RPMI7951 (cell line): Measurements from ENCODE around the gene MUS81. TPM values are rescaled to one million over a fixed set of nuclear protein-coding genes. Genes with fewer than 3 reads are reported as not detected.
"Not testable (repeated sequence)": the region's sequence is repeated elsewhere in the genome, so short reads cannot be mapped to it uniquely, and the experiment has no call there.

Experiments used
- DNase-seq: peaks from one replicate; pipeline ENCODE4 v3.0.0-alpha.2; 2012; ENCODE audit warnings: low read depth
- total RNA-seq: library from RNA; depleted of rRNA; stranded (reverse); fragments of >200 nt; shearing (Covaris generic); gene quantifications from 2 replicates; pipeline ENCODE4 v1.2.3, GENCODE V29; 2014

MUS81 gene
- total RNA-seq, 1 experiment from 2014 or later, result 38.9 TPM

DNA sequence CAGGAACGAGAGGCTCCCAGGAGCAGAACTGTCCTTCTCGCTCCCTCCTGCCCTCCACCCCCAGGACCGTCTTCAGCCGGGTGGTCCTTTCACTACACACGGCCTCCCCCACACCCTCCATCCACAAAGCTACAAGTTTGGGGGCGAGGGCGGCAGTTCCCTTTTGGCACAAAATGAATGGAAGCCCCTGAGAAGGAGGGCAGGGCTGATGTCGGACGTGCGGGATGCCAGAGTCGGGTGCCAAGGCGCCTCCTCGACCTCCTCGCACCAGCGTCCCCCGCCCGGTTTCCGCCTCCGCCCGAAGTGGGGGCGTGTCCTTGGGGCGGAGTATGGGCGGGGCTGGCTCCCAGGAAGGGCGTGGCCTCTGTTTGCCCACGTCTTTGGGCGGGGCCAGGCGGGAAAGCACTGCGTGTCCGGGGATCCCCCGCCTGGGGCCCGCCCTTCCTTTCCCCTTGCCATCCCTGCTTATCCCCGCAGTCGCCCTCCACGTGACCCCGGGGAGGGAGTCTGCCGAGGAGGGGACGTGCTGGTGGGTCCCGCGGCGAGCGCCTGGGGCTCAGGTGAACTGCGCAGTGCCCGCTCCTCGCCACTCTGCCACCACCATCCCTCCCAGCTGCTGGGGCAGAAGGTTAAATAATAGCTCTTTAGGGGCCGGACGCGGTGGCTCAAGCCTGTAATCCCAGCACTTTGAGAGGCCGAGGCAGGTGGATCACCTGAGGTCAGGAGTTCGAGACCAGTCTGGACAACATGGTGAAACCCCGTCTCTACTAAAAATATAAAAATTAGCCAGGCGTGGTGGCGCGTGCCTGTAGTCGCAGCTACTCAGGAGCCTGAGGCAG is 13.3 kb downstream of the MUS81 start:
- DNase-seq, result peak; percentile 91

DNA sequence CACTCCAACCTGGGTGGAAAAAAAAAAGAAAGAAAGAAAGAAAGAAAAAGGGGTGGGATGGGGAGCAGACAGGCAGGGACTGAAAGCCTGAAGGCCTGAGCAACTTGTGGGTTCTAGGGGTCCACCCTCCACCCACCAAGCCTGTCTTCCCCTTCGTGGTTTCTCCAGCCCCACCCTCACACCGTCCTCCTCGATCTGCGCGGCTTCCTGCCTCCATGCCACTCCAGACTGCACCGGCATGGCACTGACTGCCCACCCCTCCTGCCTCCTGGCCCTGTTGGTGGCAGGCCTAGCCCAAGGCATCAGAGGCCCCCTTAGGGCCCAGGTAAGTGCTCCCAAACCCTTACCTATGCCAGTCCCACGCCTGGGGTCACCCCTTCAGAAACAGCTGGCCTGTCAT is 19.4 kb downstream of the MUS81 start, which contains the start of gene CTSW:
Gene CTSW (plus strand): TSS at position 221 of the 400 bp plus-strand sequence. CDS start 18 bp downstream, at position 239.
- no peak for DNase-seq

- DNase-seq, result no peak
Measured at GRCh38 chr11:65880027-65880426, 19.8 kb downstream of the MUS81 start.

DNA sequence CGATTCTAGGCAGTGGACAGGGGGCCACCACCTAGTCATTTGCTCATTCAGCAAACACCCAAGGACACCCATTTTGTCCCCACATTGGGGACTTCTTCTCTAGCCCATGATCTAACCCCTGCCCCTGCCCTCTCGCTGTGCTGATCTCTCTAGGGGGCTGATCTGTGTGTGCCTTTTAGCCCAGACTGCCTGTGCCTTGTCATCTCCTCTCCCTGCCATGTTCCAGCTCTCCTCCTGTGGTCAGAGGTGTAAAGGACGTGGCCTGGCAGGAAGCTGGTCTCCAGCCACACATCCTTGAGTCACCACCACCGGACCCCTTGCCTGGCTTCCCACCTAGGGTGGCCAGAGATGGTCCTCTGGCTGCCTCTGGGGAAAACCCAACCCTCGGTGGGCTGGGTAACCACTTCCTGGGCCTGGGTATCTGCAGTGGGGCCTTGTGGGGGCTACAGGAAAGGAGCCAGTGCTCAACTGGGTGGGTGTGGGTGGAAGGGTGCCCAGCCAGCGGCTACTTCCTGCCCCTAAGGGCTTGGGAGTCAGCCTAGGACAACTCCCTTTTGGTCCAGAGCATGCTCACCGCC is 20.7 kb downstream of the MUS81 start:
- peak; percentile 89 for DNase-seq

DNA sequence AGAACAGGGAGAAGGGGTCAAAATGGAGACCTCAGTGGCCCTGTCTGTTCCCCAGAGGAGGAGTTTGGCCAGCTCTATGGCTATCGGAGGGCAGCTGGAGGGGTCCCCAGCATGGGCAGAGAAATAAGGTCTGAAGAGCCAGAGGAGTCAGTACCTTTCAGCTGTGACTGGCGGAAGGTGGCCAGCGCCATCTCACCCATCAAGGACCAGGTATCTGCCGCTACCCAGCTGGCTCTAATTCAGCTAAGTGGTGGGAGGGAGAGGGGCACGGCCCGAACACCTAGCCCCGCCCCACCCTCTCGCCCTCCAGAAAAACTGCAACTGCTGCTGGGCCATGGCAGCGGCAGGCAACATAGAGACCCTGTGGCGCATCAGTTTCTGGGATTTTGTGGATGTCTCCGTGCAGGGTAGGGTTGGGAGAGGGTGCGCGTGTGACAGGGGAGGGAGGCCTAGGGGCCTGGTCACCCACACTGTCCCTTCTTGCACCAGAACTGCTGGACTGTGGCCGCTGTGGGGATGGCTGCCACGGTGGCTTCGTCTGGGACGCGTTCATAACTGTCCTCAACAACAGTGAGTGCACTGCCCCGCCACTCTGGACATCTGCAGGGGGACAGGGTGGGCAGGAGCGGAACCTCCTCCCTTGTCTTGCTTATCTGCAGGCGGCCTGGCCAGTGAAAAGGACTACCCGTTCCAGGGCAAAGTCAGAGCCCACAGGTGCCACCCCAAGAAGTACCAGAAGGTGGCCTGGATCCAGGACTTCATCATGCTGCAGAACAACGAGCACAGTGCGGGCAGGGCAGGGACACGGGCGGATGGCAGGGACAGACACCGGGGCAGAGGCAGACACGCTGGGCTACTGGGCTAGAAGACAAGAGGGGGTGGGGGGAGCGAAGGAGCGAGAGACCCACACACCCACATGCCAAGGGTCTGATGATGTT is 22.2 kb downstream of the MUS81 start:
- no peak for DNase-seq

- DNase-seq, result no peak
Measured at GRCh38 chr11:65883058-65883761, 23.0 kb downstream of the MUS81 start.

DNA sequence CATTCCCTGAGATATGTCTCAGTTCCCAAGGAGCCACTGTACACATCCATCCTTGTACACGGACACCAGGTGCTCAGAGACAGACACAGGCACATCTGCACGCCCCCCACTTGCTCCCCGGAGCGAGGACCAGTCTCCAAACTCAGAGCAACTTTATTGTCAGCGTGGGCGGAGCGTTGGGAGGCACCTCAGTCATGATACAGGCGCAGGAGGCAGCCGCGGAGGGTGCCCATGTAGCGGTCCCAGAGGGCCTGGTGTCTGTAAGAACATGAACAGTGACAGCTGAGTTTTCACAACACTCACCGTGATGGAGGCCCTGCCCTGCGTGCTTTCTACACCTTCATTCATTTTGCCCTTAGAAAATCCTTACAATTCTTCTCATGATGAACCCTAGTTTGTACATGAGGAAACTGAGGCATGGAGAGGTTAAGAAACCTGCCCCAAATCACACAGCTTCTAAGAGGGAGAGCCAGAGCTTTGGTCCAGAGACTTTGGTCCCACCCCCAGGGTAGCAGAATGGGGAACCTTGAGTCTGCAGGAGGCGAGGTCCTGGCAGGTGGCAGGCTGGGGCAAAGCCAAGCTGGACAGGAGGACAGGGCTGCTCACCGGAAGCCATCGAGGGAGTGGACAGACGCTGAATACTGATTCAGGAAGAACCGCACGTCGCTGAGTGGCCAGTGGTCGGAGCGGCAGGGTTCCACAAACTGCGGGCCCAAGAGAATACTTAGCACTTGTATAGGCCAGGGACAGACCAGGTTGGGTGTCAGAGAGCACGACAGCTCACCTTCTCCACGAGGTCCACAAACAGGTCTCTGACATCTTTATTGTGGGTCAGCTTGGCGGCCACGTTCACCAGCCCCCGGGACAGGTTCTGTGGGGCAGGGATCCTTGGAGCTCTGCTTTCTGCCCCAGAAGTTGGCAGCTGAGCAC is 23.8 kb downstream of the MUS81 start:
- no peak for DNase-seq

- DNase-seq, result peak; percentile 69
Measured at GRCh38 chr11:65884716-65885092, 24.5 kb downstream of the MUS81 start.

- no peak for DNase-seq
Measured at GRCh38 chr11:65885231-65885630, 25.0 kb downstream of the MUS81 start.

- DNase-seq, result no peak
Measured at GRCh38 chr11:65885808-65886536, 25.7 kb downstream of the MUS81 start.

GRCh38 chr11:65886826-65887722 is 26.8 kb downstream of the MUS81 start:
- no peak for DNase-seq

DNA sequence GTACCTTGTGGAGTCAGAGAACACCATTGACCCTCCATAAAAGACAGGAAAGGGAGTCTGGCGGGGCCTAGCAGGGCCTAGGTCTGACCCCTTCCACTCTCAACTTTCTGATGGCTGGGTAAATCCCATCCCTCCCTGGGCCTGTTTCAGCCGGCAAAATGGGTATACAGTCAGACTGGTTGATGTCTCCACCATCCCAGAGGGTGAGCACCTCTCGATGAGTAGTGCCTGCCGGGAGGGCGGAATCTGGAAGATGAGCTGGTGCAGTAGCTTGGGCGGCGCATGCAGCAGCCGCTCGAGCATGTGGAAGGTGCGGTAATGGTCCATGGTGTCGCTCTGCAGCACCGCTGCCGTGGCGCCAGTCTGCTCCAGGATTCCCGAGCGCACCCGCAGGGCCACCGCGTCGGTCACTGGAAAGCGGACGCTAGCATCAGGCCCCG is 27.5 kb downstream of the MUS81 start:
- DNase-seq, result no peak

- DNase-seq, result peak; percentile 96
Measured at GRCh38 chr11:65888163-65888814, 28.1 kb downstream of the MUS81 start, which contains the start of gene FIBP. Gene FIBP (minus strand): TSS chr11:65888471. CDS start chr11:65888418, 53 bp downstream.

DNA sequence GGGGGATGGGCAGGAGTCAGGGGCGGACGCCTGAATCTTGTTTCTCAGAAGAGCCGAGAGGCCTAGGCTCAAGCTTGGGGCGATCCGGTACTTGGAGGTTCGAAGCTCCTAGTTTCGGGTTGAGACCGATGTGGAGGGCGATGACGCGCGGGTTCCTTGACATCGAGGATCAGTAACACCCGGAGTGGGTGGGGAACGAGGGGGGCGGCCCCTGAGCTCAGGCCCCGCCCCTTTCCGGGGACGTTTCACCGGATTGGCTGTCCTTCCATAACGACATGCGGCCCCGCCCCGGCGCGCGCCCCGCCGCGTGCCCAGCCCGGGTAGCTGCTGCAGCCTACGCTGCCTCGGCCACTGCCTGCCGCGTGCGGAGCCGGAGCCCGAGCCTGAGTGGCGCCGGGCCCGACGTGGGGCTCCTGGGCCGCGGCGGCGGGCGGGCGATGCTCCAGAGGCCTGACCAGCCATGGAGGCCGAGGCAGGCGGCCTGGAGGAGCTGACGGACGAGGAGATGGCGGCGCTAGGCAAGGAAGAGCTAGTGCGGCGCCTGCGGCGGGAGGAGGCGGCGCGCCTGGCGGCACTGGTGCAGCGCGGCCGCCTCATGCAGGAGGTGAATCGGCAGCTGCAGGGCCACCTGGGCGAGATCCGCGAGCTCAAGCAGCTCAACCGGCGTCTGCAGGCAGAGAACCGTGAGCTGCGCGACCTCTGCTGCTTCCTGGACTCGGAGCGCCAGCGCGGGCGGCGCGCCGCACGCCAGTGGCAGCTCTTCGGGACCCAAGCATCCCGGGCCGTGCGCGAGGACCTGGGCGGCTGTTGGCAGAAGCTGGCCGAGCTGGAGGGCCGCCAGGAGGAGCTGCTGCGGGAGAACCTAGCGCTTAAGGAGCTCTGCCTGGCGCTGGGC is 30.3 kb downstream of the MUS81 start, which contains the start of gene CCDC85B:
Gene CCDC85B (plus strand): TSS at position 350 of the 895 bp plus-strand sequence. CDS start 111 bp downstream, at position 461.
- peak; percentile 96 for DNase-seq

GRCh38 chr11:65891219-65892136 is 31.2 kb downstream of the MUS81 start:
- DNase-seq, result peak; percentile 65

DNA sequence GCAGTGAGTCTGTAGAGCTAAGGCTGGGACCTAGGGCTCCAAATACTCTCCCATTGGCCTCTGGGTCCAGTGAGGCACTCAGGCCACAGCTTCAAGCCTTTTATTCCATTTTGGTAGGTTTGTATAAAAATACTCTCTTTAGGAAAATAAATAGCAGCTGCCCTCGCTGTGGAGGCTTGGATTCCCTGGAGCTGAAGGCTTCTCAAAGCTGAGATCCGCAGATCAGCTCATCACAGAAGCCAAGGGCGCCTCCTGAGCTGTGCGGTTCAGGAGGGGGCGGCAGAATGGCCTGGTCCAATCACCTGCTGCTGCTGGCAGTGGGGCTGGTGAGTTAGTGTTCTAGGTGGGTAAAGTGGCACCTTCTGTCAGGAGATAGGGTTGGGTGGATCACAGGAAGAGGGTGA is 31.9 kb downstream of the MUS81 start:
- not testable (repeated sequence) for DNase-seq
